Mesenchymal stem cell (in vitro differentiated cells and primary cell): Measurements from ENCODE around the gene DOCK2.
A peak's percentile ranks its signal among the peaks of the same experiment; 100 is the strongest.

Experiments used
- DNase-seq: peaks from one replicate; pipeline ENCODE4 v3.0.0-alpha.2; 2013
- H2AFZ ChIP-seq: one replicate; pipeline ENCODE4 v1.6.1; 2013; ENCODE audit warnings: low read depth, mild to moderate bottlenecking, control low read depth, inconsistent platforms, low read length, moderate library complexity
- H2AK5ac ChIP-seq: 2 replicates; pipeline ENCODE4 v1.6.1; 2013; ENCODE audit warnings: low read length, moderate library complexity, mild to moderate bottlenecking, inconsistent platforms; ENCODE audit not compliant: severe bottlenecking
- H2BK120ac ChIP-seq: one replicate; pipeline ENCODE4 v1.6.1; 2013; ENCODE audit warnings: low read depth, mild to moderate bottlenecking, inconsistent platforms, low read length, moderate library complexity
- H2BK12ac ChIP-seq, 2 experiments: one replicate each; pipeline ENCODE4 v1.6.1; 2013; ENCODE audit warnings: inconsistent platforms in 2 of 2, low read length in 2 of 2, mild to moderate bottlenecking in 2 of 2, moderate library complexity in 2 of 2, control low read depth in 1 of 2
- H2BK15ac ChIP-seq: one replicate; pipeline ENCODE4 v1.6.1; 2013; ENCODE audit warnings: mild to moderate bottlenecking, low read depth, inconsistent platforms; ENCODE audit not compliant: poor library complexity, severe bottlenecking
- H2BK5ac ChIP-seq: 2 replicates; pipeline ENCODE4 v1.6.1; 2013; ENCODE audit warnings: low read depth, mild to moderate bottlenecking, low read length, control low read depth, inconsistent platforms; ENCODE audit not compliant: poor library complexity, severe bottlenecking
- H3K14ac ChIP-seq, 2 experiments: one replicate each; pipeline ENCODE4 v1.6.1; 2013; ENCODE audit warnings: inconsistent platforms in 2 of 2, low read length in 2 of 2, control low read depth in 1 of 2, mild to moderate bottlenecking in 1 of 2, moderate library complexity in 1 of 2
- H3K18ac ChIP-seq, 2 experiments: one replicate each; pipeline ENCODE4 v1.6.1; 2013; ENCODE audit warnings: inconsistent platforms in 2 of 2, low read length in 2 of 2, control low read depth in 1 of 2, low read depth in 1 of 2, mild to moderate bottlenecking in 1 of 2
- H3K23ac ChIP-seq, 2 experiments: one replicate each; pipeline ENCODE4 v1.6.1; 2013; ENCODE audit warnings: inconsistent platforms in 2 of 2, low read length in 2 of 2, mild to moderate bottlenecking in 2 of 2, moderate library complexity in 2 of 2, control low read depth in 1 of 2
- H3K27ac ChIP-seq: 2 replicates; pipeline ENCODE4 v1.5.1; 2013; ENCODE audit warnings: mild to moderate bottlenecking, moderate library complexity, low read length, control low read depth, inconsistent platforms; ENCODE audit not compliant: poor library complexity, severe bottlenecking
- H3K27me3 ChIP-seq, 2 experiments: 2 replicates each; pipeline versions ENCODE4 v1.6.1 to v1.7.0; 2013; ENCODE audit warnings: low read length in 2 of 2, mild to moderate bottlenecking in 2 of 2, moderate library complexity in 2 of 2, control low read depth in 1 of 2, inconsistent platforms in 1 of 2; ENCODE audit not compliant: control insufficient read depth in 1 of 2, insufficient read depth in 1 of 2
- H3K36me3 ChIP-seq, 2 experiments: 2 replicates each; pipeline versions ENCODE4 v1.6.1 to v1.7.0; 2013; ENCODE audit warnings: low read length in 2 of 2, control low read depth in 1 of 2, inconsistent platforms in 1 of 2, low read depth in 1 of 2, mild to moderate bottlenecking in 1 of 2; ENCODE audit not compliant: insufficient read depth in 2 of 2, control insufficient read depth in 1 of 2
- H3K4ac ChIP-seq, 2 experiments: one replicate each; pipeline ENCODE4 v1.6.1; 2013; ENCODE audit warnings: inconsistent platforms in 2 of 2, low read length in 2 of 2, mild to moderate bottlenecking in 2 of 2, moderate library complexity in 2 of 2, control low read depth in 1 of 2, low read depth in 1 of 2
- H3K4me1 ChIP-seq: 2 replicates; pipeline ENCODE4 v1.6.1; 2013; ENCODE audit warnings: low read depth, low read length, control low read depth; ENCODE audit not compliant: control insufficient read depth, insufficient read depth
- H3K4me2 ChIP-seq: 2 replicates; pipeline ENCODE4 v1.6.1; 2013; ENCODE audit warnings: low read length, mild to moderate bottlenecking, inconsistent platforms; ENCODE audit not compliant: poor library complexity, severe bottlenecking
- H3K4me3 ChIP-seq, 2 experiments: 2 replicates each; pipeline versions ENCODE4 v1.5.1 to v1.7.0; 2013; ENCODE audit warnings: low read length in 2 of 2, mild to moderate bottlenecking in 2 of 2, control low read depth in 1 of 2, low read depth in 1 of 2; ENCODE audit not compliant: insufficient read depth in 1 of 2
- H3K79me1 ChIP-seq: replicated peaks from 2 replicates; pipeline ENCODE4 v1.6.1; 2013; ENCODE audit warnings: mild to moderate bottlenecking, control low read depth, low read length, inconsistent platforms; ENCODE audit not compliant: poor library complexity, severe bottlenecking
- H3K9ac ChIP-seq: 2 replicates; pipeline ENCODE4 v1.7.0; 2013; ENCODE audit warnings: mild to moderate bottlenecking, low read length, moderate library complexity
- H3K9me3 ChIP-seq: 2 replicates; pipeline ENCODE4 v1.7.0; 2013; ENCODE audit warnings: mild to moderate bottlenecking, low read length; ENCODE audit not compliant: control insufficient read depth
- H4K8ac ChIP-seq: one replicate; pipeline ENCODE4 v1.6.1; 2013; ENCODE audit warnings: inconsistent platforms, mild to moderate bottlenecking, low read length, moderate library complexity
- H4K91ac ChIP-seq: one replicate; pipeline ENCODE4 v1.6.1; 2013; ENCODE audit warnings: mild to moderate bottlenecking, low read length, inconsistent platforms
- WGBS: methylation state at CpG from one replicate; pipeline ENCODE4 v1.1.7; 2013; ENCODE audit warnings: mixed read lengths; 5-methylcytosine and 5-hydroxymethylcytosine counted together

The DOCK2 gene

DNA sequence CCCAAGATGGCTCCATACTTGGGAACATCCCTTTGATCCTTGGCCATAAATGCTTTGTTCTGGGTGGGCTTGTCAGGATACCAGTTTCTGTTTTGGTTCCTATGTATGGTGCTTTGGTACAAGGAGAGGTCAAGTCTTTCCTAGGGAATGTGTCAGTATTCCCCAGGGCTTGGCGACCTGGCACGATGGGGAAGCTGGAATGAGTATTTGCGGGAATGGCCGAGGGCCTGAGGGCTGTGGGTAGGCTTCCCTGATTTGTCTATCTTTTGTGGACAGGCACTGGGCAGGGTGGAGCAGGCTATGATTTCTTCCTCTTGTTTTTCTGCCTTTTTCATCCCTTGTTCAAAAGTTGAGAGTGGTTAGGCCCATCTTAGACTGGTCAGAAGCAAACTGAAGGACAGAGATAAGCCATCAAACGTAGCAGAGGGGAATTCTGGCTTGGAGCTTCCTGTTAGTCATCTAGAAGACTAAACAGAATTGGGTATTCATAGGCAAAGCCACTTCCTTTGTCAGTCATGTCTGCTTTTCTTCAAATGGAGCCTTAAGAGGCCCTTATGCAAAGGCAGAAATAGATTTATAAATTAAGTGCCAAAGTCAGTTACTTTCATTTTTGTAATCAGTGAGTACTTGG is 13.7 kb downstream of the DOCK2 start:
- peak overlapping the region in 1 of 2 experiments; percentile 48 for H3K4me3 ChIP-seq
- H3K4me2 ChIP-seq = no peak overlapping the region
- peak overlapping the region; percentile 92 for H4K8ac ChIP-seq
- no peaks in the 10 kb centered on the region for H3K9me3 ChIP-seq
- peaks cover 4% of the 10 kb centered on the region for H3K79me1 ChIP-seq
- peak; percentile 98 for DNase-seq
- 32% methylated on average over 5 of the region's 5 CpGs for WGBS
- H2AFZ ChIP-seq = no peak overlapping the region
- peaks cover 6% of the 10 kb centered on the region for H3K4me1 ChIP-seq
- peak overlapping the region; percentile 87 for H4K91ac ChIP-seq
- H2BK12ac ChIP-seq = peak overlapping the region; percentile 82 to 99
- peak overlapping the region; percentile 42 to 91 for H3K4ac ChIP-seq
- no peaks in the 10 kb centered on the region for H3K27me3 ChIP-seq
- H2BK5ac ChIP-seq = no peak overlapping the region
- H2AK5ac ChIP-seq = no peak overlapping the region
- peak overlapping the region; percentile 30 to 97 for H3K18ac ChIP-seq
- peak overlapping the region; percentile 46 to 62 for H3K14ac ChIP-seq
- H3K27ac ChIP-seq = no peak overlapping the region
- H3K36me3 ChIP-seq = no peaks in the 10 kb centered on the region
- H2BK15ac ChIP-seq = peak overlapping the region; percentile 80
- H3K23ac ChIP-seq = no peak overlapping the region
- H2BK120ac ChIP-seq = peak overlapping the region; percentile 97
- H3K9ac ChIP-seq = peak overlapping the region; percentile 16

- Histone ChIP-seq H3K9ac (peak overlapping the region; percentile 16), H3K79me1 (peaks cover 4% of the 10 kb centered on the region), H3K4me3 (peak overlapping the region in 1 of 2 experiments; percentile 48), H2AK5ac (no peak overlapping the region), H3K36me3 (no peaks in the 10 kb centered on the region), H2BK12ac (peak overlapping the region; percentile 91 to 97), H3K27ac (no peak overlapping the region), H2BK5ac (no peak overlapping the region), H3K9me3 (no peaks in the 10 kb centered on the region), H3K27me3 (no peaks in the 10 kb centered on the region), H3K4me2 (no peak overlapping the region), H2BK120ac (peak overlapping the region; percentile 93), H2BK15ac (peak overlapping the region; percentile 71), H3K18ac (peak overlapping the region; percentile 85 to 97), H3K14ac (peak overlapping the region in 1 of 2 experiments; percentile 78), H4K91ac (peak overlapping the region; percentile 99), H4K8ac (peak overlapping the region; percentile 96), H3K23ac (no peak overlapping the region), H3K4ac (peak overlapping the region; percentile 76 to 83), H2AFZ (peak overlapping the region; percentile 33), H3K4me1 (peaks cover 9% of the 10 kb centered on the region)
- WGBS = 57% methylated on average over 5 of the region's 5 CpGs
- DNase-seq = peak; percentile 70
Measured at GRCh38 chr5:169651526-169651925, 14.5 kb downstream of the DOCK2 start.

DNA sequence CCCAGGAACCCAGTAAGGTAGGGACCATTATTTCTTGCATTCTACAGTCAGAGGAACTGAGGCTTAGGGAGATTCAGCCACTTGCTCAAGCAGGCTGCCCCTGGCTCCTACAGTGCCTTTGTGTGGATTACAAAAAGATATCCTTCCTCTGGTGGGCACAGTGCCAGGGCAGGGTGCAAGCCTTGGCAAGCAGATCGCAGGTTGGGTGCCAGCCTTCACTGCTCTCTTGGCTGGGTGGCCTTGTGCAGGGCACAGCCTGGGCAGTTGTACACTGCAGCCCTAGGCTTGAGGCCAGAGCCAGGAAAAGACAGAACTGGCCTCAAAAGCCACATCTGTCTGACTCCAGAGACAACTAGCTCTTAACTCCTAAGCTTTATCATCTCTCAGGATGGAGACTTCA is 15.0 kb downstream of the DOCK2 start:
- DNase-seq = no peak
- H2BK120ac ChIP-seq = peak overlapping the region; percentile 93
- no peak overlapping the region for H3K9ac ChIP-seq
- peak overlapping the region; percentile 99 for H4K91ac ChIP-seq
- peak overlapping the region; percentile 92 for H4K8ac ChIP-seq
- H3K4me2 ChIP-seq = no peak overlapping the region
- H3K79me1 ChIP-seq = peaks cover 4% of the 10 kb centered on the region
- peaks cover 9% of the 10 kb centered on the region for H3K4me1 ChIP-seq
- H3K23ac ChIP-seq = peak overlapping the region in 1 of 2 experiments; percentile 74
- peak overlapping the region; percentile 97 to 99 for H3K18ac ChIP-seq
- no peaks in the 10 kb centered on the region for H3K9me3 ChIP-seq
- H3K14ac ChIP-seq = peak overlapping the region in 1 of 2 experiments; percentile 95
- WGBS = 100% methylated on average over 1 of the region's 1 CpG
- no peak overlapping the region for H2BK5ac ChIP-seq
- no peak overlapping the region for H2AK5ac ChIP-seq
- H3K27me3 ChIP-seq = no peaks in the 10 kb centered on the region
- H3K4me3 ChIP-seq = no peak overlapping the region
- no peak overlapping the region for H3K27ac ChIP-seq
- H3K4ac ChIP-seq = peak overlapping the region; percentile 62 to 99
- peak overlapping the region; percentile 73 for H2BK15ac ChIP-seq
- H3K36me3 ChIP-seq = no peaks in the 10 kb centered on the region
- H2AFZ ChIP-seq = no peak overlapping the region
- peak overlapping the region; percentile 100 for H2BK12ac ChIP-seq

DNA sequence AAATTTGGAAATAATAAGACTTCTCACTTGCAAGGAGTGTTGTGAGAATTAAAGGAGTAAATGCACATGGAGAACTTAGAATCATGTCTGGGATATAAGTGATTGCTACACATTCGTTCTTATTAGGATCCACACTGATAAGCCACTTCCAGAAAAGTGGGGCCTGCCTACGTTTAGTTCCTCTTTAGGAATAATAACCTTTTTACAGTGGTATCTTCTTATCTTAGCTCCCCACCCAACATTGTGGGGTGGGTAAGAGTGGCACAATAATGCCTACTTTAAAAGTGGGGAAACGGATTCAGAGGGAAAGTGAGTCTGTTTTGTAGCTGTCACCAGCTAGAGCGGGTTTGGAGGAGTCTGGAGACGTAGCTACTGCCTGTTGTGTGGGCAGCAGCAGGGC is 16.0 kb downstream of the DOCK2 start:
- Histone ChIP-seq H2BK12ac (peak overlapping the region; percentile 38 to 85), H3K27ac (no peak overlapping the region), H3K4me3 (no peak overlapping the region), H3K9ac (no peak overlapping the region), H4K8ac (peak overlapping the region; percentile 89), H2BK120ac (peak overlapping the region; percentile 93), H4K91ac (peak overlapping the region; percentile 81), H3K23ac (no peak overlapping the region), H2BK5ac (no peak overlapping the region), H3K9me3 (no peaks in the 10 kb centered on the region), H3K36me3 (no peaks in the 10 kb centered on the region), H3K4me2 (no peak overlapping the region), H3K14ac (peak overlapping the region in 1 of 2 experiments; percentile 27), H3K18ac (peak overlapping the region; percentile 52 to 73), H3K79me1 (peaks cover 4% of the 10 kb centered on the region), H2AK5ac (no peak overlapping the region), H2BK15ac (no peak overlapping the region), H3K27me3 (no peaks in the 10 kb centered on the region), H2AFZ (no peak overlapping the region), H3K4me1 (peaks cover 9% of the 10 kb centered on the region), H3K4ac (peak overlapping the region; percentile 93 to 99)
- no peak for DNase-seq
- 94% methylated on average over 3 of the region's 5 CpGs for WGBS
